Measurements from ENCODE around the gene RB1. TPM values are rescaled to one million over a fixed set of nuclear protein-coding genes. Genes with fewer than 3 reads are reported as not detected.

The RB1 gene
- polyA plus RNA-seq, 2 of the 4 experiments (the other 2 are of a cell fraction) = 17.7 to 22.2 TPM

- H3K27ac ChIP-seq = no peak overlapping the region
- no peak for ATAC-seq
- no peak for DNase-seq (ENCODE audit: low read depth in 1 of 2, low spot score in 1 of 2)
- 75% methylated on average over 11 of the region's 11 CpGs for WGBS (ENCODE audit: missing lambda C conversion rate)
- POLR2A ChIA-PET = no interaction called here
- H3K4me3 ChIP-seq = no peak overlapping the region
- no peak for FAIRE-seq
- H3K9me3 ChIP-seq = no peaks in the 10 kb centered on the region
- CTCF ChIA-PET = no interaction called here
- H3K4me2 ChIP-seq = no peak overlapping the region
- 0 out of 3 replicates have a peak, but pooled peaks cover 4% of the 10 kb centered on the region for H3K4me1 ChIP-seq
- no peak for TF ChIP-seq BHLHE40 (IDR thresholded peaks at IDR 0.05; ENCODE audit: low read depth, low read length)
- no peak for TF ChIP-seq FOSL2 (IDR thresholded peaks at IDR 0.05)
- no peak for TF ChIP-seq FOSL2 (CRISPR knock-in tag; IDR thresholded peaks at IDR 0.05)
- TF ChIP-seq NPAS2 (CRISPR knock-in tag; IDR thresholded peaks at IDR 0.05; ENCODE audit: borderline replicate concordance) = no peak
- no peak for TF ChIP-seq ZSCAN20 (CRISPR knock-in tag; IDR thresholded peaks at IDR 0.05)
- no peak for TF ChIP-seq REST (IDR thresholded peaks at IDR 0.05)
- TF ChIP-seq EP300 (IDR thresholded peaks at IDR 0.05) = no peak
- TF ChIP-seq HOXB5 (CRISPR knock-in tag; IDR thresholded peaks at IDR 0.05) = no peak
- TF ChIP-seq E2F6 (IDR thresholded peaks at IDR 0.05; ENCODE audit: borderline replicate concordance, low read depth) = no peak
- no peak for TF ChIP-seq RNF2 (IDR thresholded peaks at IDR 0.05; ENCODE audit: borderline replicate concordance, low read depth)
- no peak for TF ChIP-seq MAZ (IDR thresholded peaks at IDR 0.05; ENCODE audit: borderline replicate concordance, low read depth, low read length)
- TF ChIP-seq HOXB13 (CRISPR knock-in tag; IDR thresholded peaks at IDR 0.05; ENCODE audit: low read depth) = no peak
- TF ChIP-seq, protein P1, sequence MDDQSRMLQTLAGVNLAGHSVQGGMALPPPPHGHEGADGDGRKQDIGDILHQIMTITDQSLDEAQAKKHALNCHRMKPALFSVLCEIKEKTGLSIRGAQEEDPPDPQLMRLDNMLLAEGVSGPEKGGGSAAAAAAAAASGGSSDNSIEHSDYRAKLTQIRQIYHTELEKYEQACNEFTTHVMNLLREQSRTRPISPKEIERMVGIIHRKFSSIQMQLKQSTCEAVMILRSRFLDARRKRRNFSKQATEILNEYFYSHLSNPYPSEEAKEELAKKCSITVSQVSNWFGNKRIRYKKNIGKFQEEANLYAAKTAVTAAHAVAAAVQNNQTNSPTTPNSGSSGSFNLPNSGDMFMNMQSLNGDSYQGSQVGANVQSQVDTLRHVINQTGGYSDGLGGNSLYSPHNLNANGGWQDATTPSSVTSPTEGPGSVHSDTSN (IDR thresholded peaks at IDR 0.05) = no peak
- no peak for TF ChIP-seq POLR2A (IDR thresholded peaks at IDR 0.05; ENCODE audit: low read length)
- TF ChIP-seq EHMT2 (IDR thresholded peaks at IDR 0.05; ENCODE audit: low read depth) = no peak
- no peak for TF ChIP-seq PHF8 (IDR thresholded peaks at IDR 0.05; ENCODE audit: borderline replicate concordance, low read depth)
- TF ChIP-seq CHD4 (IDR thresholded peaks at IDR 0.05; ENCODE audit: borderline replicate concordance) = no peak
- no peak for TF ChIP-seq ZNF302 (CRISPR knock-in tag; IDR thresholded peaks at IDR 0.05)
Measured at GRCh38 chr13:48505597-48506091, 202.1 kb downstream of the RB1 start.

DNA sequence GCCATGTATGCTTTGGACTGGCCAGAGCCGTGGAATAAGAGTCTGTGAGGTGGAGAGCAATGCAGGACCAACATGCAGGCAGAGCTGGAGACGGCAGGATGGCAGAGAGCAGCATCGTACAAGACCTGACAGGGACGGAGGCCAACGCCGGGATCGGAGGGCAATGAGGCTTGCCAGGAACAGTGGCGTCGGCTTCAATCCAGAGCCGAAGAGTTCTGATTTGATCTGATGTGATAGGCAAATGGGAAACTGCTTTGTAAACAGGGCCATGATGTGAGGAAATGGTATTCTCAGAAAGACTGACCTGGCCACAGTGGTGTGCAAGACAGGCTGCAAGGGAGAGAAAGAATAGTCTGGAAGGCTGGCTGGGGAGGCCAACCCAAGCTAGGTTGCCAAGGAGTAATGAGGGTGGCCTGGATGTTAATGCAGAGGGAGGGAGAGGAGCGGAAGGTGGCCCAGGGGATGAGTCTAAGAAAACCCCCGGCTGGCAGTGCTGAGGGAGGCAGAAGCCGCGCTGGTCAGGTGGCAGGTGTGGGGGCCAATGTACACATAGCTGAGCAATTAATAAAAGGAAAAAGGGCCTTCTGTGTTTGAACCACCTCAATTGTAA lies 202.6 kb downstream of the RB1 start:
- ChIA-PET POLR2A (no interaction called here), CTCF (interaction anchor here (0.6 kb wide), 1 partner anchor 73 kb away, joined by 3 read pairs; no protein-coding TSS in a partner anchor)
- Histone ChIP-seq H3K4me1 (no peaks in the 10 kb centered on the region), H3K4me2 (no peak overlapping the region), H3K27ac (no peak overlapping the region), H3K9me3 (no peaks in the 10 kb centered on the region), H3K4me3 (no peak overlapping the region)
- TF ChIP-seq MAZ (IDR thresholded peaks at IDR 0.05; ENCODE audit: borderline replicate concordance, low read depth, low read length) (no peak), RFX5 (IDR thresholded peaks at IDR 0.05) (no peak), TFCP2L1 (CRISPR knock-in tag; IDR thresholded peaks at IDR 0.05) (no peak), EHF (CRISPR knock-in tag; IDR thresholded peaks at IDR 0.05) (no peak), ELK1 (IDR thresholded peaks at IDR 0.05; ENCODE audit: low read depth, low read length) (no peak), EP300 (IDR thresholded peaks at IDR 0.05) (no peak)
- FAIRE-seq (no peak), DNase-seq (ENCODE audit: low read depth in 1 of 2, low spot score in 1 of 2) (no peak), ATAC-seq (no peak)
- WGBS (ENCODE audit: missing lambda C conversion rate) = 78% methylated on average over 14 of the region's 14 CpGs

Data from A549 (cell line).